MM.1S (cell line): Measurements from ENCODE around the gene SETDB2.
A peak's percentile ranks its signal among the peaks of the same experiment; 100 is the strongest.

Experiments used
- DNase-seq: peaks from one replicate; pipeline ENCODE4 v3.0.0-alpha.2; 2015
- H2AFZ ChIP-seq: fragments of 300-600 bp; sonication (generic); 2 replicates; pipeline ENCODE4 v1.6.0; 2016; ENCODE audit warnings: antibody characterized with exemption, low read length
- H3F3A ChIP-seq: fragments of 300-600 bp; sonication (generic); 2 replicates; pipeline ENCODE4 v1.6.1; 2016; ENCODE audit warnings: mild to moderate bottlenecking, antibody characterized with exemption, low read length, moderate library complexity, mixed read lengths; ENCODE audit not compliant: insufficient read depth
- H3K27ac ChIP-seq: fragments of 300-600 bp; sonication (generic); 2 replicates; pipeline ENCODE4 v1.5.1; 2016; ENCODE audit warnings: mild to moderate bottlenecking, low read length
- H3K27me3 ChIP-seq: fragments of 300-600 bp; sonication (generic); replicated peaks from 2 replicates; pipeline ENCODE4 v1.6.0; 2016; ENCODE audit warnings: low read length; ENCODE audit not compliant: insufficient read depth
- H3K36me3 ChIP-seq: fragments of 300-600 bp; sonication (generic); replicated peaks from 2 replicates; pipeline ENCODE4 v1.6.1; 2016; ENCODE audit warnings: mild to moderate bottlenecking, low read length, mixed read lengths; ENCODE audit not compliant: insufficient read depth
- H3K4me1 ChIP-seq: fragments of 300-600 bp; sonication (generic); 2 replicates; pipeline ENCODE4 v1.6.1; 2016; ENCODE audit warnings: low read length, mixed read lengths
- H3K4me2 ChIP-seq: fragments of 300-600 bp; sonication (generic); 2 replicates; pipeline ENCODE4 v1.6.0; 2016; ENCODE audit warnings: low read depth, low read length
- H3K4me3 ChIP-seq: fragments of 300-600 bp; sonication (generic); 2 replicates; pipeline ENCODE4 v1.5.1; 2016; ENCODE audit warnings: low read length, mixed read lengths
- H3K79me2 ChIP-seq: fragments of 300-600 bp; sonication (generic); 2 replicates; pipeline ENCODE4 v1.6.1; 2016; ENCODE audit warnings: mixed run types, low read length, mixed read lengths
- H3K9ac ChIP-seq: fragments of 300-600 bp; sonication (generic); 2 replicates; pipeline ENCODE4 v1.6.1; 2016; ENCODE audit warnings: low read length, mixed read lengths
- H3K9me2 ChIP-seq: fragments of 300-600 bp; sonication (generic); replicated peaks from 2 replicates; pipeline ENCODE4 v1.6.1; 2016; ENCODE audit warnings: mild to moderate bottlenecking, low read length, mixed read lengths; ENCODE audit not compliant: insufficient read depth
- H3K9me3 ChIP-seq: fragments of 300-600 bp; sonication (generic); replicated peaks from 2 replicates; pipeline ENCODE4 v1.6.1; 2016; ENCODE audit warnings: mild to moderate bottlenecking, low read length, mixed read lengths; ENCODE audit not compliant: insufficient read depth
- H4K20me1 ChIP-seq: fragments of 300-600 bp; sonication (generic); 2 replicates; pipeline ENCODE4 v1.6.1; 2016; ENCODE audit warnings: mild to moderate bottlenecking, low read length, moderate library complexity, mixed read lengths; ENCODE audit not compliant: insufficient read depth
- EZH2 ChIP-seq: fragments of 300-600 bp; sonication (generic); optimal IDR thresholded peaks from 2 replicates; pipeline ENCODE3; 2017; ENCODE audit warnings: low read depth, mild to moderate bottlenecking, antibody characterized with exemption, low read length, mixed read lengths
- EZH2phosphoT487 ChIP-seq: fragments of 300-600 bp; sonication (generic); IDR thresholded peaks from 2 replicates; pipeline ENCODE4 v1.6.1; 2018; ENCODE audit warnings: antibody characterized with exemption, low read length
- TF ChIP-seq, protein P1 (sequence below): fragments of 300-600 bp; sonication (generic); IDR thresholded peaks from 2 replicates; pipeline ENCODE4 v1.5.1; 2016; ENCODE audit warnings: antibody characterized with exemption, low read length, mixed read lengths

The SETDB2 gene

DNA sequence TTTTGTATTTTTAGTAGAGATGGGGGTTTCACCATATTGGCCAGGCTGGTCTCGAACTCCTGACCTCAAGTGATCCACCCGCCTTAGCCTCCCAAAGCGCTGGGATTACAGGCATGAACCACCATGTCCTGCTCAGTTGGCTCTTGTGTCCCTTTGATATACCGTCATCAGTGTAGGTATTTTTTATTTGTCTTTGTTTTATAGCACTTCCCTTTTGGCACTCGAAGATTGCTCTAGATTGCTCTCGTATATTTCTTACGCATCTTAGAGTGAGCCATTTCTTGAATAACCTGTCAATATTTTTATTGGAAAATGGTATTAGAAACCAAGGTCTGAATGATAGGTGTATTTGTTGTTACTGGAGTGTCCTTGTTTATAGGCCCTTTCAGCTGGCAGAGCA, 9.4 kb downstream of the SETDB2 start:
- peaks cover 6% of the 10 kb centered on the region; the same call in 1 of the 2 replicates for H3F3A ChIP-seq
- H3K4me1 ChIP-seq = peaks cover 9% of the 10 kb centered on the region
- no peaks in the 10 kb centered on the region for H3K36me3 ChIP-seq
- no peaks in the 10 kb centered on the region for H3K9me3 ChIP-seq
- peaks cover 12% of the 10 kb centered on the region for H3K79me2 ChIP-seq
- H3K9ac ChIP-seq = no peak overlapping the region
- no peak overlapping the region for H3K27ac ChIP-seq
- H3K4me2 ChIP-seq = no peak overlapping the region
- no peaks in the 10 kb centered on the region for H3K27me3 ChIP-seq
- no peaks in the 10 kb centered on the region for H4K20me1 ChIP-seq
- no peak overlapping the region for H3K4me3 ChIP-seq
- no peaks in the 10 kb centered on the region for H3K9me2 ChIP-seq
- DNase-seq = no peak
- TF ChIP-seq, protein P1, sequence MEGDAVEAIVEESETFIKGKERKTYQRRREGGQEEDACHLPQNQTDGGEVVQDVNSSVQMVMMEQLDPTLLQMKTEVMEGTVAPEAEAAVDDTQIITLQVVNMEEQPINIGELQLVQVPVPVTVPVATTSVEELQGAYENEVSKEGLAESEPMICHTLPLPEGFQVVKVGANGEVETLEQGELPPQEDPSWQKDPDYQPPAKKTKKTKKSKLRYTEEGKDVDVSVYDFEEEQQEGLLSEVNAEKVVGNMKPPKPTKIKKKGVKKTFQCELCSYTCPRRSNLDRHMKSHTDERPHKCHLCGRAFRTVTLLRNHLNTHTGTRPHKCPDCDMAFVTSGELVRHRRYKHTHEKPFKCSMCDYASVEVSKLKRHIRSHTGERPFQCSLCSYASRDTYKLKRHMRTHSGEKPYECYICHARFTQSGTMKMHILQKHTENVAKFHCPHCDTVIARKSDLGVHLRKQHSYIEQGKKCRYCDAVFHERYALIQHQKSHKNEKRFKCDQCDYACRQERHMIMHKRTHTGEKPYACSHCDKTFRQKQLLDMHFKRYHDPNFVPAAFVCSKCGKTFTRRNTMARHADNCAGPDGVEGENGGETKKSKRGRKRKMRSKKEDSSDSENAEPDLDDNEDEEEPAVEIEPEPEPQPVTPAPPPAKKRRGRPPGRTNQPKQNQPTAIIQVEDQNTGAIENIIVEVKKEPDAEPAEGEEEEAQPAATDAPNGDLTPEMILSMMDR = no peak
- TF ChIP-seq EZH2 (no peak), EZH2phosphoT487 (no peak)
- H2AFZ ChIP-seq = no peak overlapping the region

DNA sequence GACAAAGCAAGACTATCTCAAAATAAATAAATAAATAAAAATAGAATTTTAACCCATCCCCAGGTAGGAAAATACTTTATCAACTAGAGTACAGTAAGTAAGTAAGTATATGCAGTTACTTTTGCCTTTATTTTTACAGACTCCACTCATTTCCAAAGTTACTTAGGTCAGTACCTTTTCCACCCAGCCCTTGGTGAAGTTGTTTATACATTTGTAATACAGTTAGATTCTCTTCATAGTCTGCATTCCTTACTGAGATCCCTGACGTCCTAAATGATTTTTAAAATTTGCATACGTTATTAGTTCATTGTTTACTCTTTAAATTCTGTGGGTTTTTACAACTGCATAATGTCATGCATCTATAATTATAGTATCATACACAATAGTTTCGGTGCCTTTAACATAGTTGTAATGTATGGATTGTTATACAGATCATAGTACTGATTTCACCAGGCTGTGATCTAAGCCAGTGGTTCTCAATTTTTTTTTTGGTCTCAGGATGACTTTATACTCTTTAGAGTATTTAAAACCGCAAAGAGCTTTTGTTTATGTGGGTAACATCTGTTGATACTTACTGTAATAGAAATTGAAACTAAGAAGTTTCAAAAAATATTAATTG, 10.4 kb downstream of the SETDB2 start:
- peak overlapping the region; percentile 45 for H3K4me2 ChIP-seq

DNA sequence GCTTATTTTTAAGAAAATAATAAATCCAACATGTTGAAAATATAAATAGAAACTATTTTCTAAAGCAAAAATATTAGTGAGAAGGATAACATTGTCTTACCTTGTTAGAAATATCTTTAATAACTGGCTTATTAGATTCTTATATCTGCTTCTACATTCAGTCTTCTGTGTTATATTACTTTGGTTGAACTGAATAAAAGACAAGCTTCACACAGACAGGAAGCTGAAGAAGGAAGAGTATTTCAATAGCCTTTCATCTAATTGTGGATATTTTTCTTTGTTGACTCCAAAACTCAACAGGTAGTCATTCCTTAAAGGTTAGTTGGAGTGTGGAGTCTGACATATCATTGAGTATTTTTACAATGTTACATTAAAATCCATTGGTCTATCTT, 10.9 kb downstream of the SETDB2 start:
- Histone ChIP-seq H3K4me2 (peak overlapping the region; percentile 45), H3K79me2 (peaks cover 4% of the 10 kb centered on the region; the same call in 1 of the 2 replicates), H3K27ac (peak overlapping the region; percentile 69; the same call in 1 of the 2 replicates)

More for the DNA sequence above, 10.4 kb downstream of the SETDB2 start:
- no peak overlapping the region for H2AFZ ChIP-seq
- H3K9ac ChIP-seq = no peak overlapping the region
- no peaks in the 10 kb centered on the region for H3K9me3 ChIP-seq
- H3K9me2 ChIP-seq = no peaks in the 10 kb centered on the region
- H3K4me1 ChIP-seq = peaks cover 9% of the 10 kb centered on the region
- peaks cover 6% of the 10 kb centered on the region; the same call in 1 of the 2 replicates for H3F3A ChIP-seq
- no peaks in the 10 kb centered on the region for H4K20me1 ChIP-seq
- H3K36me3 ChIP-seq = no peaks in the 10 kb centered on the region
- H3K27me3 ChIP-seq = no peaks in the 10 kb centered on the region
- peak overlapping the region; percentile 69 for H3K27ac ChIP-seq
- H3K79me2 ChIP-seq = peaks cover 9% of the 10 kb centered on the region; the same call in 1 of the 2 replicates
- TF ChIP-seq, protein P1 = no peak
- TF ChIP-seq EZH2 (no peak), EZH2phosphoT487 (no peak)
- H3K4me3 ChIP-seq = 0 out of 2 replicates have a peak overlapping the region, but pooled peaks have one; percentile 20
- peak; percentile 77 for DNase-seq

More for the DNA sequence above, 10.9 kb downstream of the SETDB2 start:
- Histone ChIP-seq H3K9ac (no peak overlapping the region), H3K36me3 (no peaks in the 10 kb centered on the region), H3K27me3 (no peaks in the 10 kb centered on the region), H3K4me3 (peak overlapping the region; percentile 12; the same call in 1 of the 2 replicates), H3K9me3 (no peaks in the 10 kb centered on the region), H3K4me1 (peaks cover 9% of the 10 kb centered on the region), H3F3A (peaks cover 6% of the 10 kb centered on the region; the same call in 1 of the 2 replicates), H3K9me2 (no peaks in the 10 kb centered on the region), H2AFZ (no peak overlapping the region), H4K20me1 (no peaks in the 10 kb centered on the region)
- TF ChIP-seq EZH2 (no peak), EZH2phosphoT487 (no peak)
- TF ChIP-seq, protein P1 = no peak
- no peak for DNase-seq
